ENCODE measurements around the gene ROS1.

Gene ROS1

DNA sequence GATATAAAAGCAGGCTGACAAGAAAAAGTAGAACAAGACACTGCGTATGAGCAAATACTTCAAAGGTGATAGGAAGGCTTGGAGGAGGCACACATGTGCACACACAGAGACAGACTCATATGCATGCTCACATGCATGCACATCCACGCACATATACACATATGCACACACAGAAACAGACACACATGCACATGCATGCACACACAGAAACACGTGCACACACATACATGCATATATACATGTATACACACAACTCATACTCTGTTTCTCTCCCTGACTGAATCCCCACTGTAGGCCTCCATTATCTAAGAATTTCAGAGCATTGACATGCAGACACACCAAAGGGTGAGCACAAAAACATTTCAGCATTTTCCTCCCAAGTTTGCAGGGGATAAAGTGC lies 116.7 kb downstream of the ROS1 start:
- DNase-seq (ENCODE audit: low read depth), result no peak

DNA sequence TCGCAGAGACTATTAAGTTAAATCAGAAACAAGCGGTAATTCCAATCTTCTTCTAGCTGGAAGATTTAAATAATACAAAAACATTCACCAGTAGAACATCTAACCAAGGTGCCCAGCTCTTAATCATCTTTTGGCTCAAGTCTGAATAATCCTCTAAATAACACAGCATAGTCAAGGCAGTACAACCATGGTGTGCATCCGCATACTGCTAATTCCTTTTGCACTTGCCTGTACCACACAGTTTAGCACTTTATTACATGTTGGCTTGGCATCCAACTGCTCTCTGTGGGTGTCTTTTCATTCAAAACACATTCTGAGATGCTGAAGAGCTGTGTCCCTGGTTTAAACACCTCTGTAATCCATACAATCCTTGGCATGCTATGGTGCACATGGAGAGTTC lies 118.1 kb downstream of the ROS1 start:
- DNase-seq (ENCODE audit: low read depth), result no peak

DNA sequence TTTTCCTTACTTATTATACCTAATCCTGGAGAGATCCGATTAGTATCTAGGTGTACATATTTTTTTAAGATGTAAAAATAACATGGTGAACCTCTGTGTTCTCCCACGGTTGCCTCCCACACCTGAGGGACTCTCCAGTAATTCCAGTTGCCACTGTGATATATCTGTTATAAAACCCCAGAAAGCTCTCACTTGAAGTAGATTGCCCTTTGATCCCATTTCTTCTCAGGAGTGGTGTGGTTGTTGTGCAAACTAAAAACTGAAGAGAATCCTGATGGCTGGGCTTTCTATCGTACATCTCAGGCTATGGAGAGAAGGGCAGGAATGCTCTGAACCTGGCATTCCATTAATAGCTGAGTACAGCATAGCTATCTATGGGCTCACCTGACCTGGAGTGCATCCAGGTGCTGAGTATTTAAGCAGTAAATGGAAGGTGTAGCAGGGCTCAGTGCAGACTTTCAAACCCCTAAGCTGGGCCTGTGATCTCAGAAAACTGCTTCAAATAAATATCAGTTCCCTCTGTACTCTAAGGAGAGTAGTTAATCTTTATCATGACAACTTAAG lies 119.4 kb downstream of the ROS1 start:
- no peak for DNase-seq (ENCODE audit: low read depth)

DNA sequence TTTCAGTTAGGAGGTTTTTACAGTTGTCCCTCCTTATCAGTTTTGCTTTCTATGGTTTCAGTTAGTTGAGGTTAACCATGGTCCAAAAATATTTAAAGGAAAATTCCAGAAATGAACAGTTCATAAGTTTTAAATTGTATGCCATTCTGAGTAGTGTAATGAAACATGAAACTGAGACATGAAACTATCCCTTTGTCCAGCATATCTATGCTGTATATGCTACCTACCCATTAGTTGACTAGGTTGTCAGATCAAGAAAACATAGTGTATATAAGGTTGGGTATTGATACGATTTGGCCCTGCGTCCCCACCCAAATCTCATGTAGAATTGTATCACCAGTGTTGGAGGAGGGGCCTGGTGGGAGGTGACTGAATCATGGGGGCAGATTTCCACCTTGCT lies 121.3 kb downstream of the ROS1 start:
- DNase-seq (ENCODE audit: low read depth), result no peak

DNA sequence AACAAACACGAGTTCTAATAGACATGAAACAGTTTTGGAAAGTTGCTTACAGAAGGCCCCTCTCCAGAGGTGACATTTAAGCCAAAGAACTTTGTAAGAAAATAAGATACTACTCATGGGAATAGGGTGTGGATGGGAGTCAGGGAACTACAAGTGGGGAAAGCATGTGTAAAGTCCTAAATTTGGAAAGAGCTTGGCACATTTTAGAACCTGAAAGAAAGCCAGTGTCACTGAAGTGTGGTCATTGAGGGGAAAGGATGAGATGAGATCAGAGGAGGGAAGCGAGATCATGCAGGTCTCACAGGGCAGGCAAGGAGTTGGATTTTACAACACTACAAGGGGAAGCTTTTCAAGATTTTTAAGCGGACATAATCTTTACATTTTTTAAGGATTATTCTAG lies 122.4 kb downstream of the ROS1 start:
- no peak for DNase-seq (ENCODE audit: low read depth)

DNA sequence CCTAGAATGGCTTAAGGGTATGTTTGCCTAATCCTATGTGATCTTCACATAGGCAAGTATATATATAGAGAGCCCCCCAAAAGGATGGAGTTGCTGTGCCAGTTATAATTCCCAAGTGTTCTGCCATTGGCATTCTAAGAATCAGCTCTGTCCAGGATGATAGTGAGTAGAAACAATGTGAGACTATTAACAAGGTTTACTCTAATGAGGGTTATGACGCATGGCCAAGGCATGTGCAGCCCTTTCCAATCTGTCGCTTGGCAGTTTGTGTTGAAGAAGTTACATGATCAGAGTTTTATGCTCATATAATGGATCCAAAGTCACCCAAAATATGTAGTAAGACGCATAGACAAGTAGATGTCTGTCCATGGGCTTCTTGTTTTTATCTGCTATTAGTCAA lies 126.8 kb downstream of the ROS1 start:
- DNase-seq (ENCODE audit: low read depth), result no peak

DNA sequence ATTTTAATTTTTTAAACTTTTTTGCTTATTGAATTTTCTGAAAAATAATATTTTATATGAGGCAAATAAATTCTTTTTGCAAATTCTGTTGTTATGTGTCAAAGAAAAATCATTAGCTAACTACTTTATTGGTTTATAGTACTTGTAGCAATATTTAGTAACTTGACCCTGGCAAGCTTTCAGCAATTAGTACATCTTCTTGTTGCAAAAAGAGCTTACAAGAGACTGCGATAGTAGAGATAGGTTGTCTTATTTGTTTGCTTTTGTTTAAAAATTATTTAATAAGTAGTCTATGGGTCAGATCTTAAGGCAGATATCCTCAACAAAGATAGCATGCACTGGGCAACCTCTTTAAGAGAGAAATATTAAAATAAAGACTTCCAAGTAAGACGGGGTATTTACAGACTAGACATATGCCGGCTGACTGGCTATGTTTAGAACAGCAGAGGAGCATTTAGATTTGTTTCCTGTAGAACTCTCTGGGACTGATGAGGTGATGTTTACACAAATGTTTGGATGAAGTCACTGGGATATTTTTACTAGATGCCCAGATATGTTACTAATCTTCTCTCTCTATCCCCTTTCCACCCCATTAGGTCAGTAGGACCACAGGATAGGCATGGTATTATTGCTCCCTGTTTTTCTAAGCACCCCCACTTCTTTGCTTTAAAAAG lies 135.4 kb downstream of the ROS1 start:
- no peak for DNase-seq (ENCODE audit: low read depth)

DNA sequence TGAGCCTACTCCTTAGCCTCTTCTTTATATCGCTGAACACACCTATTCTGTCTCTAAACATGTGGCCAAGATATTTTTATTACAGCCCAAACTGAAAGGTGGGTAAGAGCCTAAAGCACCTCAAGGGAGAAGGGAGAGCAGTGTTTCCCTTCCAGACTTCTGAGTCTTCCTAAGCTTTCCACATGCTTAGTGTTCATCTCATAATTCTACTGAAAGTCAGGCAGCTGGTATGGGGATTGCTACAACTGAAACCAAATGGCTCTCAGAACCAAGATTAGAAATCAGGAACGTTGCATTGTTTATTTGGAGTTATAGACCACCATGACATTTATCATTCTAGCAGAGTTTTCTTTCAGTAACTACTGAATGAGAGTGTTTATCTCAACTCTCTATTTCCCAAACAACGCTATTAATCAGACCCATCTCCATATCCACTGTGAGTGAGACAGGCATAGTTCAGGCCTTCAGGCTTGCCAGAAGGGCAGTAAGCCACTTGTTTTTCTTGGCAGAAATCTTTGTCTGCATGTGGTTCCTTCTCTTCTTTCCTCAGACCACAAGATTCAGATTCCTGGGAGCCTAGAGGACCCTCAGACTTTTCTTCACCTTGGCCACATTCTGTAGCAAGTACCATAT lies 137.5 kb downstream of the ROS1 start:
- DNase-seq (ENCODE audit: low read depth), result no peak

DNA sequence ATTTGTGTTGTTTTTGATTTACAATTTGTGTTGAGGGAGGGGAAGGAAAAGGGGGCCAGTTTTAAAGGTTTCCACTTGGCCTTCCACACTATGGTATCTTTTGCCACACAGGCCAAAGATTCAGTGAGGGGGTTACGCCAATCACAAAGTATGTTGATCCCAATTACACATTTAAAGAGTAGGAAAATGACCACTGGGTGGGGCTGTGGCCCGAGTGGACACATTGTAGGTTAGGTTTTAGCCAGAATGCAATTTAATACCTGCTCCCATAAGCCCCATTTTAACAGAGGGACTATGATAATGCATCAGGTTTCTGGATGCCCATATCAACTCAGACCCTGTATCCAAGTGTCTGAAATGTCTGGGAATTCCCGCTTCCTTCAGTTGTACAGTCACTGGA lies 144.8 kb downstream of the ROS1 start:
- no peak for DNase-seq (ENCODE audit: low read depth)

DNA sequence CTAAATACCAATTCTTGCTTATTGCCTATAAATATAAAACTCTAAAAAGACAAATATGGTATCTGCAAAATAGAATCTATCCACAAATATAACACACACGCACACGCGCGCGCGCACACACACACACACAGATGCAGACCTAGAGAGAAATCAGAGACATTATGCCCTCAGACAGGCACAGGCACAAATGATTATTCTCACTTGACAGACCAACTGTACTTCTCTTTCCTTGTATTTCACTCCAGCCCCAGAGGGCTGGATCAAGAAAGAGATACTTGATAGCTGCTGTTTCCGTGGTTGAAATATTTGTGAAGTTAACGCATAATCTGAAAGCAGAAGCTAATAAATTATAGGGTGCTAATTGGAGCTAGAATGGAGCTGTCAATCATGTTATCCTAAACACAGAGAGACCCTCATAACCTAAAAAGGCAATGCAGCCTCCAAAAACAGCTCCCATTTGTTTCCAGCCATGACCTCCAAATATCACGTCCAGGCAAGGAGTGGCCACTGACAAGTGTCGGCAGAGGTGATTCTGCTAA lies 148.9 kb downstream of the ROS1 start:
- DNase-seq (ENCODE audit: low read depth), result no peak

DNA sequence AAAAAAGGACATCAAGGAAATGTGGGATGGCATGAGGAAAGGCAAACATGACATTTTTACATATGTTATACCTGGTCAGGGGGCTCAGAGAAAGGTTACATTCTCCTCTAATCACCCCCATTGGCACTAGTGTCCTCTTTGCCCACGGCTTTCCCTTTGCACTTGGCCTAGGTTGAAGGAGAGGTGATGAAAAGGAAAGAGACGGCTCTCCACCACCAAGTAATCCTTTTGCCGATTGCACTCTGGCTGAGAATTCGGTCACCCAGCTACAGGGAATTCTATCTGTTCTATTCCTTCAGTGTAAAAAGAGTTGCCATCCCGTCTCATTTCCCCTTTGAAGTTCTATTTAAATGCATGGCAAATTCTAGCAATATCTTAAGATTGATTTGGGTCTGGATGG lies 150.0 kb downstream of the ROS1 start:
- DNase-seq (ENCODE audit: low read depth), result no peak

DNA sequence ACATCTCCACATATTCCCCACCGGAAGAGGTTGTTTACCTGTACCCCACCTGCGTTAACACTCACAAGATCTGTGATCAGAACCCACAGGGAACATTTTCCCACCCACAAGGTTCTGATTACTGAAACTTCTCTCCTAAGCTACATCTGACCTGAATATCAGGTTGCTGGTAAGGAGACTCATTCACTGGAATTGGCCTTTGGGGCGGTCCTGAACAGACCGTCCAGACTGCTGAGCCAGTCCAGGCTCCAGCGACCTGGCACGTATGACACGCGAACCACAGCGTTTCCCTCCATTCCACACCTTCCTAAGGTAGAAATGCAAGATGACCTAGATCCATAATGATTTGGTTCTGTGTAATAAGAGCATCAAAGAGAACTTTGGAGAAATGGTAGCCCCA lies 150.5 kb downstream of the ROS1 start:
- DNase-seq (ENCODE audit: low read depth), result no peak

DNA sequence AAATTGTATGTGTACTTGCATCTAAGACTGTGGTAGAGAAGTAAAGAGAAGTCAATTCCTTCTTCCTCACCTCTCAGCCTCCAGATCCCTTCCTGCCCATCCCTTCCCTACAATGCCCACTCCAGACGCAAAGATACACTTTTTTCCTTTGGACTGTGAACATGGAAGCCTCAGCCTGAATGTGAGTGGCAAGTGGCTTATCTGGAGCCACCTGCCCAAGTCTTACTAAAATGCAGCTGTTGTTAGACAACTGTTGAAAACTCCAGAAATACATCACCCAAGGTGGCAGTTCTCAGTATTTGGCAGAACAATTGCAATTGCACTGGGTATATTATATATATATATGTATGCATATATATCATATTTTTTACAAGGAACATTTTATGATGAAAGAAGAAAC lies 152.9 kb downstream of the ROS1 start:
- no peak for DNase-seq (ENCODE audit: low read depth)

DNA sequence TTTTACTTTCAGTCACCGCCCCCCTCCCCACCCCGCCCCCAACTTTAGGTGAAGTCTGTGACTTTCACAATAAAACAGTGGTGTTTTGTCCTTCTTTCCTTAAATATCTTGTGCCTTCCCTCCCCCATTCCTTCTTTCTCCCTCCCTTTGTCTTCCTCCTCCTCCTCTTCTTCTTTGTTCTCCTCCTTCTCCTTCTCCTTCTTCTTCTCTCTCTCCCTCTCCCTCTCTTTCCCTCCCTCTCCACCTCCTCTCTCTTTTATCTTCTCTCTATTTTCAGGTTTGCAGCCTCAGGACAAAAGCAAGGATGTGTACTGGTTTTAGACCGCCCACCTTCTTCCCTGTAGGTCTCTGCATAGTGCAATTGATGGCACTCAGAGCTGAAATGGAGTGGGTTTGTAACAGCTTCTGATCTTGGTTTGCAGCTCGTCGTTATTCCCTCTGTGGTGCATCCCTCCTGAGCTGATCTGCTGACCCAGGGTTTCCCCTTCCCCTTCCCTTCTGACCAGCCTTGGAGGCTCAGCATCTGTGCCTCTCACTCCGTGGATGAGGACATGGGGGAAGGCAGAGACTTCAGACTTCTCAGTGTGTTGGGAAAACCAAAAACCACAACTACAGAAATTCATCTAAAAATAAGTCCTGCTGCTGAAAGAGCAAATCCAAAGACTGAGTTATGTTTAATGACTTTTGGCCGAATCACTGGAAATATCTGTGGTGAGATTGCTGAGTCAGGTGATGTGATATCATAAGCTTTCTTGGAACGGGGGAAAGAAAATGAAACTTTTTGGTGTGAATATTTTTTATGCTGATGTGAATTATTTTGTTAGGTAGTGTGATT lies 153.5 kb downstream of the ROS1 start:
- DNase-seq (ENCODE audit: low read depth), result no peak

DNA sequence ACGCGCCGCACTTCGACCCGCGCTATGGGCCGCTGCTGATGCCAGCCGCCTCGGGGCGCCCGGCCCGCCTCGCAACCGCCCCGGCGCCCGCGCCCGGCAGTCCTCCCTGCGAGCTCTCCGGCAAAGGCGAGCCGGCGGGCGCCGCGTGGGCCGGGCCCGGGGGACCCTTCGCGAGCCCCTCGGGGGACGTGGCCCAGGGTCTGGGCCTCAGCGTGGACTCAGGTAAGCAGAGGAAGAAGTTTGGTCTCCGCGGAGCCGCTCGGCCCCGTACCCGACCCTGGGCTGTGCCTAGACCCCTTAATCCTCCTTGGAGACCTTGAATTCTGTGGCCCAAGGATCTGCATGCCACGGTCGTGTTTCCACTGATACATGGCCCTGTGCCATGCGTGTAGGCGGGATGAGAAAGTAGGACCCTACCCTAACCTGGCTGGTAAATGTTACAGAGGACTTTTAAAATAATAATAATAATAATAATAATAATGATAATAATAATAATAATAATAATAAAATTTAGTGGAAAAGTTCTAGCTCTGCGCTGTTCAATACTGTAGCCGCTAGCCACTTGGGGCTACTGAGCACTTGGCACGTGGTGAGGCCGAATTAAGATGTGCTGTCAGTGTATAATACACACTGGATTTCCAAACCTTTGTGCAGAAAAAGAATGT lies 154.8 kb downstream of the ROS1 start:
- DNase-seq (ENCODE audit: low read depth), result no peak

DNA sequence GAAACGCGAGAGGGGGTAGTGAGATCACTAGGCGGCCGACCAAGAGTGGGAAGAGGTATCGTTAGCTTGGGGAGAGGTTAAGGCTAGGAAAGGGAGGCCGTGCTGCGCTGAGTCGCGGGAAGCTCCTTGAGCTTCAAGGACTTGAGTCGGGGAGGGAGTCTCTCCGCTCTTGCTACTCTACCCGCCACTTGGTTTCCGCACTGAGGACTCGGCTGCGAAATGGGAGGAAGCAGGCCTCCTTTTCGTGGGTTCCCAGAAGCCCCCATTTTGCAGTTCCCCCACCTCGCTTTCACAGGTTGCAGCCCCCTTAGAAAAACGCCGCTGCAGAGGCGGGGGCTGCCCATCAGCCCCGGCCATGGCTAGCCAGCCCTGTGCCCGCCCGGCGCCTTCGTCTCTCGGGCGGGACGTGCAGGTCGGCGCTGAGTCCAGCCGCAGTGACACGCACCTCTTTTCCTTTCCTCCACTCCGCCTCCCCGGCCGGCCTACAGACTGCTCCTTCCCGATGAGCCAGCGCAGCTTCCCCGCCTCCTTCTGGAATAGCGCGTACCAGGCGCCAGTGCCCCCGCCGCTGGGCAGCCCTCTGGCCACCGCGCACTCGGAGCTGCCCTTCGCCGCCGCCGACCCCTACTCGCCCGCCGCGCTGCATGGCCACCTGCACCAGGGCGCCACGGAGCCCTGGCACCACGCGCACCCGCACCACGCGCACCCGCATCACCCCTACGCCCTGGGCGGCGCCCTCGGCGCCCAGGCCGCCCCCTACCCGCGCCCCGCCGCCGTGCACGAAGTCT lies 155.5 kb downstream of the ROS1 start:
- DNase-seq (ENCODE audit: low read depth), result no peak

DNA sequence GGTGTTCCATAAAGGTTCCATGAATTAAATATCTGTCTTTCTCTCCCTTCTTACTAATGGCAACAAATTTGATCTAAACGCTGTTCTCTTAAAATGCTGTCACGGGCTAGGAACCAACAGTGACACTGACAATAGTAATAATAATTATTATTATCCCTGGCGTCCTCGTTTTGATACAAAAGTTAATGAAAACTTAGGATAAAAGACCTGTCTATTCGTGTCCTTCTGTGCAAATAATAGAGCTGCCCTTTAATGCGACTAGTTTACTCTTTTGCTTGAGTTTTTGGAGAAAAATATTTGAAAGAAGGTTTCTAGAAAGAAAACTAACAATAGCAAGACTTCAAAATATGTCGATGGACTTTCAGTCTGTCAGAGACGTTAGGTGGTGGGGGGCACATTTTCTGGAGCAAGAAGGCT lies 156.1 kb downstream of the ROS1 start:
- DNase-seq (ENCODE audit: low read depth), result no peak

DNA sequence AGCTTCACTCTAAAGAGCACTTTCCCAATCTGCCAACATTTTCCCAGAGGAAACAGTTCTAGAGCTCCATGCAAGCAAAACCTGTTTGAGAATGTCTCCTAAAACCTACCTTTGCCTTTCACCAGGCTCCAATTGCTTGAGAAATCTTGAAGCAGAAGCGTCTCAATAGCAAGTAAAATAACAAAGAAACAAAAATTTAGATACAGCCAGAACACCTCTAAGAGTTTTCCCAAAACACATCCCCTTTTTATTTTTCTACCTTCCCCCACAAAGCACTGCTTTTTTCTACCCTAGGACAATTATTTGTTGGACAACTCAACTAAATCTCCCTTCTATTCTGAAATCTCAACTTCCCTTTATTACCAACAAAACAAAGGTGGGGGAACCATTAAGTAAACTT lies 156.8 kb downstream of the ROS1 start:
- no peak for DNase-seq (ENCODE audit: low read depth)

DNA sequence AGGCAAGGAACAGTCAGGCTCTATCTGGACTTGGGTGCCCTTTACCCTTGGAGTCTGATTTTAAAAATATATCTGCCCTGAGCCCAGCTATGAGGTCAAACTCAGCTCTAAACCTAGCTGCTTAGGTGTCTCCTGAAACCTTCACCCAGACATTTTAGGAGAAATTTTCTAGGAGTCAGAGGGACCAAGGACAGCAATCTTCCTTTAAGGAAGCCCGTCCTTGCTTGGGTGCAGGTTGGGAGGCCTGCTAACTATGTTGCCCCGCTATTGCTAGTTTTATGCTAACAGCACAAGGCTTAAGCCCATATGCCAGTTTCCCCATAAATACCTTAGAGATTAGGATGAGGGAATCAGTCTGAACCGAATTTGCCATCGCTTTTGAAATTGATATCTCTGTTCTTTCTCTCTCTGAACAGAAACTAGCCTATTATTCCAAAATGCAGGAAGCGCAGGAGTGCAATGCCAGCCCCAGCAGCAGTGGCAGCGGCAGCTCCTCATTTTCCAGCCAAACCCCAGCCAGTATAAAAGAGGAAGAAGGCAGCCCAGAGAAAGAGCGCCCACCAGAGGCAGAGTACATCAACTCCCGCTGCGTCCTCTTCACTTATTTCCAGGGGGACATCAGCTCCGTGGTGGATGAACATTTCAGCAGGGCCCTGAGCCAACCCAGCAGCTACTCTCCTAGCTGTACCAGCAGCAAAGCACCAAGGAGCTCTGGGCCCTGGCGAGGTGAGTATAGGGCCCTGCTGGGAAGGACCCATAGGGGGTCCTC lies 157.8 kb downstream of the ROS1 start:
- DNase-seq (ENCODE audit: low read depth), result no peak

DNA sequence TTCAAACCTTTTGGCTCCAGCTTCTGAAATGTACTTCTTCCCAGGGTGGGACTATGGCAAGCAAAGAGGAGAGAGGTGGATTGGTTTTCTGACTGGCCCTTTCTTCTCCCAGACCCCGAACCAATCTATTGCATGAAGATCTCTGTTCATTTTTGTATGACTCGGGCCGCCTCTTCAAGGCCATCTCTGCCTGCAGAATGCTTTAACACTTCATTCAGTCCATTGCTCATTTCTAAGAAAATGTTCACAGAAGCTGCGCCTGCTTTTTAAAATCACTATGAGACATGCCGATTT lies 158.7 kb downstream of the ROS1 start:
- no peak for DNase-seq (ENCODE audit: low read depth)

Data from activated T-helper 9 cell treated with anti-CD3 and anti-CD28 coated beads, Interleukin-2, amount 50 U/mL, for 16 hours (primary cell).